HCT116 (cell line): ENCODE data around the gene LRRN2.

Source experiments
- ATF3 ChIP-seq: IDR thresholded peaks from 2 replicates; pipeline ENCODE4 v1.6.1; 2012
- CBX3 ChIP-seq: IDR thresholded peaks from 2 replicates; pipeline ENCODE4 v1.6.1; 2012; ENCODE audit warnings: low read depth
- CTCF ChIP-seq, 3 experiments: fragments of 200-600 bp in 1 of 3; sonication (generic) in 1 of 3; IDR thresholded peaks in 2 of 3; conservative IDR thresholded peaks in 1 of 3; 2 replicates each; pipeline ENCODE4 v1.5.1; 2012 to 2017; ENCODE audit warnings: low read depth in 2 of 3, low read length in 2 of 3, antibody characterized with exemption in 1 of 3, borderline replicate concordance in 1 of 3, control low read depth in 1 of 3, mild to moderate bottlenecking in 1 of 3, mixed read lengths in 1 of 3, mixed run types in 1 of 3, moderate library complexity in 1 of 3; ENCODE audit not compliant: insufficient read depth in 1 of 3
- ELF1 ChIP-seq: IDR thresholded peaks from 2 replicates; pipeline ENCODE4 v1.6.1; 2012; ENCODE audit warnings: low read depth, borderline replicate concordance
- RAD21 ChIP-seq: IDR thresholded peaks from 2 replicates; pipeline ENCODE4 v1.6.1; 2012; ENCODE audit warnings: low read depth, mild to moderate bottlenecking
- REST ChIP-seq: IDR thresholded peaks from 2 replicates; pipeline ENCODE4 v1.6.1; 2012; ENCODE audit warnings: low read depth
- TCF7L2 ChIP-seq: IDR thresholded peaks from 2 replicates; pipeline ENCODE4 v1.7.0; 2011; ENCODE audit warnings: borderline replicate concordance, inconsistent platforms; ENCODE audit not compliant: insufficient read depth, insufficient read length; ENCODE audit errors: extremely low read depth
- ZNF274 ChIP-seq: fragments of 200-500 bp; sonication (Bioruptor generic); IDR thresholded peaks from 2 replicates; pipeline ENCODE4 v1.6.1; 2014; ENCODE audit warnings: mild to moderate bottlenecking, low read depth, low read length, inconsistent platforms

- no peak for TF ChIP-seq CTCF (IDR thresholded peaks at IDR 0.05 in 2 of 3, conservative IDR thresholded peaks at IDR 0.05 in 1 of 3; ENCODE audit: borderline replicate concordance in 1 of 3, insufficient read depth in 1 of 3, low read depth in 2 of 3, low read length in 2 of 3)
- no peak for TF ChIP-seq RAD21
- no peak for TF ChIP-seq ELF1
- no peak for TF ChIP-seq ATF3
- no peak for TF ChIP-seq TCF7L2
- no peak for TF ChIP-seq ZNF274
- TF ChIP-seq CBX3: no peak
- TF ChIP-seq REST: no peak
These were observed 5.5 kb downstream of the LRRN2 start for GRCh38 chr1:204680051-204680450.
